IMR-90 (cell line): ENCODE results near the gene FBXW4. TPM values are rescaled to one million over a fixed set of nuclear protein-coding genes. Genes with fewer than 3 reads are reported as not detected.

Source experiments
- ATAC-seq: fragments of 200-7000 bp; cut with Tn5 transposase; 2 replicates; pipeline ENCODE4 v1.9.1; 2020; ENCODE audit warnings: low read depth, mild to moderate bottlenecking, moderate library complexity
- BruUV-seq: library from RNA; stranded (reverse); fragments of 400-500 nt; replicated peaks from 2 replicates; lab custom pipeline; 2021; lab: Mats Ljungman, UMichigan
- CTCF ChIA-PET: fragments of 300-600 bp; formaldehyde crosslinking; extraction: SDS; loops from one replicate; lab custom pipeline; 2021; ENCODE audit warnings: antibody characterized with exemption; lab: Yijun Ruan, JAX
- POLR2A ChIA-PET: fragments of 300-600 bp; sonication (Branson Sonifier 250); formaldehyde crosslinking; loops from one replicate; lab custom pipeline; 2022; ENCODE audit warnings: antibody characterized with exemption; ENCODE audit not compliant: unreplicated experiment; lab: Charles Lee
- DNase-seq: peaks from one replicate; pipeline ENCODE4 v3.0.0; 2013
- H2AFZ ChIP-seq: replicated peaks from 2 replicates; pipeline ENCODE3; 2013; ENCODE audit warnings: low read length, mild to moderate bottlenecking; ENCODE audit not compliant: poor library complexity
- H2AK5ac ChIP-seq: 2 replicates; pipeline ENCODE4 v1.6.1; 2013; ENCODE audit warnings: low read depth, low read length, inconsistent platforms
- H2AK9ac ChIP-seq: replicated peaks from 2 replicates; pipeline ENCODE3; 2013; ENCODE audit warnings: mild to moderate bottlenecking, low read depth, low read length, moderate library complexity; ENCODE audit not compliant: poor library complexity
- H2BK120ac ChIP-seq: 2 replicates; pipeline ENCODE4 v1.6.1; 2013; ENCODE audit warnings: low read depth, low read length, inconsistent platforms
- H2BK15ac ChIP-seq: 3 replicates; pipeline ENCODE4 v1.6.1; 2013; ENCODE audit warnings: low read depth, low read length, inconsistent platforms
- H2BK20ac ChIP-seq: 2 replicates; pipeline ENCODE4 v1.6.1; 2013; ENCODE audit warnings: low read depth, mild to moderate bottlenecking, inconsistent platforms, low read length, moderate library complexity
- H2BK5ac ChIP-seq: 2 replicates; pipeline ENCODE4 v1.6.1; 2013; ENCODE audit warnings: mild to moderate bottlenecking, low read depth, low read length, inconsistent platforms; ENCODE audit not compliant: poor library complexity, severe bottlenecking
- H3K14ac ChIP-seq: replicated peaks from 2 replicates; pipeline ENCODE4 v1.6.1; 2013; ENCODE audit warnings: low read depth, low read length, inconsistent platforms
- H3K18ac ChIP-seq: 2 replicates; pipeline ENCODE4 v1.6.1; 2013; ENCODE audit warnings: low read depth, low read length, control low read depth
- H3K23ac ChIP-seq: 2 replicates; pipeline ENCODE4 v1.6.1; 2013; ENCODE audit warnings: low read depth, low read length, inconsistent platforms
- H3K27ac ChIP-seq: 2 replicates; pipeline ENCODE4 v1.5.1; 2013; ENCODE audit warnings: mild to moderate bottlenecking, control low read depth, low read length; ENCODE audit not compliant: insufficient read depth
- H3K27me3 ChIP-seq: 2 replicates; pipeline ENCODE4 v1.6.1; 2013; ENCODE audit warnings: low read length; ENCODE audit not compliant: control insufficient read depth, insufficient read depth
- H3K36me3 ChIP-seq: 2 replicates; pipeline ENCODE4 v1.6.1; 2013; ENCODE audit warnings: low read length, mixed read lengths; ENCODE audit not compliant: control insufficient read depth, insufficient read depth
- H3K4ac ChIP-seq: 2 replicates; pipeline ENCODE4 v1.6.1; 2013; ENCODE audit warnings: low read depth, low read length, inconsistent platforms
- H3K4me1 ChIP-seq: 2 replicates; pipeline ENCODE4 v1.6.1; 2013; ENCODE audit warnings: low read length, mixed read lengths; ENCODE audit not compliant: control insufficient read depth, insufficient read depth
- H3K4me2 ChIP-seq: 2 replicates; pipeline ENCODE4 v1.6.1; 2013; ENCODE audit warnings: low read depth, mild to moderate bottlenecking, control low read depth, low read length, moderate library complexity
- H3K4me3 ChIP-seq: 2 replicates; pipeline ENCODE4 v1.5.1; 2013; ENCODE audit warnings: low read depth, mild to moderate bottlenecking, control low read depth, low read length, moderate library complexity; ENCODE audit not compliant: insufficient read depth
- H3K56ac ChIP-seq: 2 replicates; pipeline ENCODE4 v1.6.1; 2013; ENCODE audit warnings: low read length, inconsistent platforms; ENCODE audit not compliant: insufficient read depth; ENCODE audit errors: extremely low read depth
- H3K79me1 ChIP-seq, 2 experiments: 2 replicates each; pipeline ENCODE4 v1.6.1; 2013; ENCODE audit warnings: low read length in 2 of 2, inconsistent platforms in 1 of 2, low read depth in 1 of 2
- H3K9ac ChIP-seq: 2 replicates; pipeline ENCODE4 v1.6.1; 2013; ENCODE audit warnings: low read depth, low read length, control low read depth
- H3K9me1 ChIP-seq: 2 replicates; pipeline ENCODE4 v1.6.1; 2013; ENCODE audit warnings: low read length, inconsistent platforms; ENCODE audit not compliant: insufficient read depth
- H3K9me3 ChIP-seq: 2 replicates; pipeline ENCODE4 v1.6.1; 2013; ENCODE audit warnings: low read length; ENCODE audit not compliant: control insufficient read depth, insufficient read depth
- H4K20me1 ChIP-seq: 2 replicates; pipeline ENCODE4 v1.6.1; 2013; ENCODE audit warnings: low read length, inconsistent platforms; ENCODE audit not compliant: insufficient read depth
- H4K5ac ChIP-seq: 2 replicates; pipeline ENCODE4 v1.6.1; 2013; ENCODE audit warnings: mild to moderate bottlenecking, low read depth, low read length, control low read depth
- H4K8ac ChIP-seq, 2 experiments: 2 replicates each; pipeline ENCODE4 v1.6.1; 2013; ENCODE audit warnings: low read depth in 2 of 2, low read length in 2 of 2, control low read depth in 1 of 2, inconsistent platforms in 1 of 2
- H4K91ac ChIP-seq: 2 replicates; pipeline ENCODE4 v1.6.1; 2013; ENCODE audit warnings: low read depth, low read length, inconsistent platforms; ENCODE audit not compliant: insufficient read depth
- NFE2L2 ChIP-seq: fragments of 150-350 bp; IDR thresholded peaks from 2 replicates; pipeline ENCODE4 v1.6.1; 2016; ENCODE audit warnings: low read depth, mild to moderate bottlenecking, low read length
- POLR2A ChIP-seq: IDR thresholded peaks from 2 replicates; pipeline ENCODE4 v1.6.1; 2012; ENCODE audit warnings: mild to moderate bottlenecking, low read depth, low read length
- WGBS, 2 experiments: methylation state at CpG; one replicate each; pipeline versions ENCODE4 v1.1.5 to v1.1.7; 2013; ENCODE audit warnings: missing lambda C conversion rate in 2 of 2; ENCODE audit not compliant: insufficient read length in 1 of 2; ENCODE audit errors: extremely low coverage in 2 of 2; 5-methylcytosine and 5-hydroxymethylcytosine counted together
- dilution Hi-C: fragments of 300-500 bp; cut with HindIII; formaldehyde crosslinking; loops from one replicate; pipeline ENCODE4 v1.14.3; 2018; ENCODE audit warnings: low sequenced_read_pairs; ENCODE audit not compliant: unreplicated experiment
- in situ Hi-C: fragments of 300-500 bp; cut with MboI; formaldehyde crosslinking; loops from 3 replicates; pipeline ENCODE4 v1.14.3; 2019; ENCODE audit warnings: low sequenced_read_pairs, inconsistent platforms, mixed read lengths
- intact Hi-C: fragments of 100-400 bp; cut with micrococcal nuclease; formaldehyde crosslinking; loops from 2 replicates; pipeline ENCODE4 v1.10.0; 2022
- polyA plus RNA-seq, 3 experiments: library from polyadenylated mRNA; depleted of rRNA; stranded (reverse); fragments of >200 nt; gene quantifications; 2 replicates each; pipeline ENCODE4 v1.2.3, GENCODE V29; 2012; ENCODE audit warnings: low replicate concordance in 1 of 3
- total RNA-seq: library from RNA; depleted of rRNA; stranded (reverse); fragments of >200 nt; gene quantifications from 2 replicates; pipeline ENCODE4 v1.2.3, GENCODE V29; 2012

The FBXW4 gene
- total and polyA plus RNA-seq, 2 of the 4 experiments (the other 2 are of a cell fraction), result 19.3 to 26.7 TPM

GRCh38 chr10:101629837-101630632 lies 64.9 kb downstream of the FBXW4 start:
- DNase-seq, result no peak
- ChIA-PET POLR2A (no interaction called here), CTCF (interaction anchor here (0.6 kb wide), 1 partner anchor 60 kb away, joined by 3 read pairs; no protein-coding TSS in a partner anchor)
- ATAC-seq, result no peak
- Histone ChIP-seq H2BK15ac (no peak overlapping the region), H3K4me3 (no peak overlapping the region), H2BK120ac (no peak overlapping the region), H3K9ac (no peak overlapping the region), H3K27me3 (no peaks in the 10 kb centered on the region), H3K79me1 (no peaks in the 10 kb centered on the region; a peak in 1 of 4 replicates), H2AK9ac (no peak overlapping the region), H3K36me3 (no peaks in the 10 kb centered on the region; the same call in 1 of the 2 replicates), H3K4me1 (no peaks in the 10 kb centered on the region), H4K91ac (no peak overlapping the region), H3K23ac (no peak overlapping the region), H2AFZ (no peak overlapping the region), H3K56ac (no peak overlapping the region), H2BK5ac (no peak overlapping the region), H3K9me1 (peaks cover 7% of the 10 kb centered on the region; the same call in 1 of the 2 replicates), H3K14ac (no peak overlapping the region), H3K9me3 (no peaks in the 10 kb centered on the region), H4K20me1 (peaks cover 7% of the 10 kb centered on the region; the same call in 1 of the 2 replicates), H3K4ac (no peak overlapping the region), H2BK20ac (no peak overlapping the region), H3K4me2 (no peak overlapping the region), H4K5ac (no peak overlapping the region), H4K8ac (no peak overlapping the region), H2AK5ac (no peak overlapping the region), H3K27ac (no peak overlapping the region), H3K18ac (no peak overlapping the region)
- BruUV-seq, result no TSS peak
- intact Hi-C loops (no loop called here), in situ Hi-C loops (no loop called here), dilution Hi-C loops (no loop called here)
- TF ChIP-seq POLR2A (no peak), NFE2L2 (no peak)
- no CpG with 5 or more reads among the region's 13 CpGs for WGBS, 2 experiments
